ENCODE results near the gene GALK2.
"Not testable (repeated sequence)": the region's sequence is repeated elsewhere in the genome, so short reads cannot be mapped to it uniquely, and the experiment has no call there.

GALK2 gene

GRCh38 chr15:49164865-49165264 is 5.2 kb upstream of the GALK2 start:
- no peak for DNase-seq (ENCODE audit: low read depth)

- DNase-seq (ENCODE audit: low read depth) = no peak
Observed at GRCh38 chr15:49168016-49168415, 2.0 kb upstream of the GALK2 start.

- no peak for DNase-seq (ENCODE audit: low read depth)
Observed at GRCh38 chr15:49171790-49172189, 1.7 kb downstream of the GALK2 start.

GRCh38 chr15:49174902-49175301 is 4.9 kb downstream of the GALK2 start:
- no peak for DNase-seq (ENCODE audit: low read depth)

- not testable (repeated sequence) for DNase-seq (ENCODE audit: low read depth)
Observed at GRCh38 chr15:49175582-49176397, 5.7 kb downstream of the GALK2 start.

- no peak for DNase-seq (ENCODE audit: low read depth)
Observed at GRCh38 chr15:49178497-49178896, 8.4 kb downstream of the GALK2 start.

- no peak for DNase-seq (ENCODE audit: low read depth)
Observed at GRCh38 chr15:49179433-49180190, 9.6 kb downstream of the GALK2 start.

GRCh38 chr15:49182128-49182527 is 12.1 kb downstream of the GALK2 start:
- DNase-seq (ENCODE audit: low read depth) = no peak

GRCh38 chr15:49183741-49184140 is 13.7 kb downstream of the GALK2 start:
- not testable (repeated sequence) for DNase-seq (ENCODE audit: low read depth)

- DNase-seq (ENCODE audit: low read depth) = no peak
Observed at GRCh38 chr15:49185473-49185872, 15.4 kb downstream of the GALK2 start.

- DNase-seq (ENCODE audit: low read depth) = no peak
Observed at GRCh38 chr15:49187549-49188245, 17.6 kb downstream of the GALK2 start.

- no peak for DNase-seq (ENCODE audit: low read depth)
Observed at GRCh38 chr15:49188933-49189332, 18.9 kb downstream of the GALK2 start.

- no peak for DNase-seq (ENCODE audit: low read depth)
Observed at GRCh38 chr15:49189631-49190030, 19.6 kb downstream of the GALK2 start.

- DNase-seq (ENCODE audit: low read depth) = no peak
Observed at GRCh38 chr15:49190586-49190985, 20.5 kb downstream of the GALK2 start.

GRCh38 chr15:49191892-49192291 is 21.8 kb downstream of the GALK2 start:
- no peak for DNase-seq (ENCODE audit: low read depth)

- no peak for DNase-seq (ENCODE audit: low read depth)
Observed at GRCh38 chr15:49196856-49197255, 26.8 kb downstream of the GALK2 start.

GRCh38 chr15:49199666-49200065 is 29.6 kb downstream of the GALK2 start:
- no peak for DNase-seq (ENCODE audit: low read depth)

- DNase-seq (ENCODE audit: low read depth) = no peak
Observed at GRCh38 chr15:49200347-49200746, 30.3 kb downstream of the GALK2 start.

- not testable (repeated sequence) for DNase-seq (ENCODE audit: low read depth)
Observed at GRCh38 chr15:49208102-49208501, 38.1 kb downstream of the GALK2 start.

- DNase-seq (ENCODE audit: low read depth) = no peak
Observed at GRCh38 chr15:49212897-49213296, 42.9 kb downstream of the GALK2 start.

GRCh38 chr15:49215768-49216739 is 46.0 kb downstream of the GALK2 start:
- no peak for DNase-seq (ENCODE audit: low read depth)
